Keratinocyte (primary cell): Measurements from ENCODE around the gene CCDC126. TPM values are rescaled to one million over a fixed set of nuclear protein-coding genes. Genes with fewer than 3 reads are reported as not detected.

Experiments
- DNase-seq: peaks from one replicate; pipeline ENCODE4 v3.0.0-alpha.2; 2011; ENCODE audit warnings: low read depth, missing footprints, low spot score
- FAIRE-seq: peaks from 2 replicates; lab custom pipeline; 2011; peaks lifted over from hg19 to GRCh38; lab: Jason Lieb, UNC
- H2AFZ ChIP-seq: 2 replicates; pipeline ENCODE4 v1.6.0; 2012; ENCODE audit warnings: low read length, control low read depth, inconsistent platforms; ENCODE audit not compliant: control insufficient read depth
- H3K27ac ChIP-seq: 2 replicates; pipeline ENCODE4 v1.5.1; 2011; ENCODE audit warnings: low read length; ENCODE audit not compliant: control insufficient read depth, insufficient read depth
- H3K27me3 ChIP-seq: 3 replicates; pipeline ENCODE4 v1.6.0; 2011; ENCODE audit warnings: low read length; ENCODE audit not compliant: control insufficient read depth, insufficient read depth; ENCODE audit errors: extremely low read depth
- H3K36me3 ChIP-seq, 2 experiments: 2 replicates in 1 of 2; 3 replicates in 1 of 2; pipeline ENCODE4 v1.5.1; 2011; ENCODE audit warnings: low read length in 2 of 2, mild to moderate bottlenecking in 1 of 2; ENCODE audit not compliant: control insufficient read depth in 2 of 2, insufficient read depth in 2 of 2; ENCODE audit errors: extremely low read depth in 1 of 2
- H3K4me1 ChIP-seq: 3 replicates; pipeline ENCODE4 v1.5.1; 2011; ENCODE audit warnings: low read length; ENCODE audit not compliant: control insufficient read depth, insufficient read depth; ENCODE audit errors: extremely low read depth
- H3K4me2 ChIP-seq: 3 replicates; pipeline ENCODE4 v1.6.0; 2011; ENCODE audit warnings: low read depth, low read length; ENCODE audit not compliant: control insufficient read depth, insufficient read depth; ENCODE audit errors: extremely low read depth
- H3K4me3 ChIP-seq, 3 experiments: fragments of 200-600 bp in 1 of 3; sonication (generic) in 1 of 3; 2 replicates in 2 of 3; 3 replicates in 1 of 3; pipeline ENCODE4 v1.5.1; 2011 to 2016; ENCODE audit warnings: low read length in 3 of 3, mild to moderate bottlenecking in 3 of 3, control low read depth in 2 of 3, inconsistent platforms in 1 of 3, low read depth in 1 of 3, mixed read lengths in 1 of 3, mixed run types in 1 of 3, moderate library complexity in 1 of 3; ENCODE audit not compliant: control insufficient read depth in 2 of 3, insufficient read depth in 2 of 3; ENCODE audit errors: extremely low read depth in 1 of 3
- H3K79me2 ChIP-seq: 2 replicates; pipeline ENCODE4 v1.6.0; 2012; ENCODE audit warnings: low read length; ENCODE audit not compliant: control insufficient read depth, insufficient read depth
- H3K9ac ChIP-seq: 3 replicates; pipeline ENCODE4 v1.6.0; 2011; ENCODE audit warnings: low read length; ENCODE audit not compliant: control insufficient read depth, insufficient read depth; ENCODE audit errors: extremely low read depth
- H3K9me1 ChIP-seq: 3 replicates; pipeline ENCODE4 v1.6.0; 2011; ENCODE audit warnings: low read length; ENCODE audit not compliant: control insufficient read depth, insufficient read depth; ENCODE audit errors: extremely low read depth
- H3K9me3 ChIP-seq: 2 replicates; pipeline ENCODE4 v1.5.1; 2012; ENCODE audit warnings: low read depth, low read length; ENCODE audit not compliant: control insufficient read depth
- H4K20me1 ChIP-seq: 3 replicates; pipeline ENCODE4 v1.6.0; 2011; ENCODE audit warnings: low read length; ENCODE audit not compliant: control insufficient read depth, insufficient read depth; ENCODE audit errors: extremely low read depth
- CTCF ChIP-seq, 3 experiments: IDR thresholded peaks in 1 of 3; conservative IDR thresholded peaks in 1 of 3; optimal IDR thresholded peaks in 1 of 3; 2 replicates in 2 of 3; 3 replicates in 1 of 3; pipeline versions ENCODE3 to v1.5.1; 2011; ENCODE audit warnings: low read length in 3 of 3, mild to moderate bottlenecking in 3 of 3, moderate library complexity in 2 of 3, control low read depth in 1 of 3, inconsistent platforms in 1 of 3; ENCODE audit not compliant: insufficient read depth in 2 of 3; ENCODE audit errors: extremely low read depth in 1 of 3
- EZH2 ChIP-seq: IDR thresholded peaks from one replicate; pipeline ENCODE4 v1.6.1; 2012; ENCODE audit warnings: inconsistent platforms, mild to moderate bottlenecking, low read length, moderate library complexity
- dilution Hi-C: fragments of 300-500 bp; cut with MboI; formaldehyde crosslinking; loops from one replicate; pipeline ENCODE4 v1.7.0; 2020; ENCODE audit warnings: low sequenced_read_pairs; ENCODE audit not compliant: extremely low pct_ligation_motif_present
- polyA plus RNA-seq, 5 experiments: library from polyadenylated mRNA; depleted of rRNA in 3 of 5; stranded (reverse) in 3 of 5; stranded (forward) in 1 of 5; unstranded in 1 of 5; fragments of >200 nt; gene quantifications; 1 replicate in 1 of 5; 2 replicates in 3 of 5; 3 replicates in 1 of 5; pipeline versions ENCODE4 v1.2.1 to v1.2.3, GENCODE V29; 2011 to 2012; ENCODE audit warnings: missing spikeins in 2 of 5, low read depth in 1 of 5, low replicate concordance in 1 of 5

CCDC126 gene
- polyA plus RNA-seq, 1 donor (not counting 4 experiments of a cell fraction or from before 2014, with no cell fraction given): 8.4 TPM

- dilution Hi-C loops: no loop called here
- Histone ChIP-seq H3K9me1 (no peaks in the 10 kb centered on the region), H3K36me3 (no peaks in the 10 kb centered on the region), H2AFZ (no peak overlapping the region), H3K4me1 (no peaks in the 10 kb centered on the region), H3K27me3 (no peaks in the 10 kb centered on the region), H3K4me2 (no peak overlapping the region), H3K9me3 (no peaks in the 10 kb centered on the region), H3K79me2 (no peaks in the 10 kb centered on the region), H3K27ac (no peak overlapping the region), H4K20me1 (no peaks in the 10 kb centered on the region), H3K9ac (no peak overlapping the region), H3K4me3 (no peak overlapping the region)
- FAIRE-seq (no peak), DNase-seq (no peak)
- TF ChIP-seq EZH2 (no peak), CTCF (optimal IDR thresholded peaks at IDR 0.05 in 1 of 3, IDR thresholded peaks at IDR 0.05 in 1 of 3, conservative IDR thresholded peaks at IDR 0.05 in 1 of 3; ENCODE audit: extremely low read depth in 1 of 3, insufficient read depth in 2 of 3, low read length in 3 of 3) (no peak)
Measured at GRCh38 chr7:23633417-23633816, 36.2 kb downstream of the CCDC126 start.

GRCh38 chr7:23645822-23646221 is 48.6 kb downstream of the CCDC126 start:
- no peak overlapping the region for H3K9ac ChIP-seq
- dilution Hi-C loops: no loop called here
- no peak for FAIRE-seq

More at GRCh38 chr7:23645822-23646221, 48.6 kb downstream of the CCDC126 start:
- DNase-seq: no peak
- Histone ChIP-seq H3K27ac (no peak overlapping the region), H4K20me1 (no peaks in the 10 kb centered on the region), H3K9me1 (no peaks in the 10 kb centered on the region), H3K4me3 (no peak overlapping the region), H3K9me3 (no peaks in the 10 kb centered on the region), H3K27me3 (no peaks in the 10 kb centered on the region), H3K4me2 (no peak overlapping the region), H2AFZ (no peak overlapping the region), H3K79me2 (no peaks in the 10 kb centered on the region), H3K36me3 (no peaks in the 10 kb centered on the region), H3K4me1 (peaks cover 3% of the 10 kb centered on the region)
- TF ChIP-seq CTCF (optimal IDR thresholded peaks at IDR 0.05 in 1 of 3, IDR thresholded peaks at IDR 0.05 in 1 of 3, conservative IDR thresholded peaks at IDR 0.05 in 1 of 3; ENCODE audit: extremely low read depth in 1 of 3, insufficient read depth in 2 of 3, low read length in 3 of 3) (no peak), EZH2 (no peak)
